A204.1 (cell line): Measurements from ENCODE around the gene FZD4.

Experiments used
- FAIRE-seq: peaks from 2 replicates; lab custom pipeline; 2012; peaks lifted over from hg19 to GRCh38; lab: Jason Lieb, UNC

Gene FZD4

DNA sequence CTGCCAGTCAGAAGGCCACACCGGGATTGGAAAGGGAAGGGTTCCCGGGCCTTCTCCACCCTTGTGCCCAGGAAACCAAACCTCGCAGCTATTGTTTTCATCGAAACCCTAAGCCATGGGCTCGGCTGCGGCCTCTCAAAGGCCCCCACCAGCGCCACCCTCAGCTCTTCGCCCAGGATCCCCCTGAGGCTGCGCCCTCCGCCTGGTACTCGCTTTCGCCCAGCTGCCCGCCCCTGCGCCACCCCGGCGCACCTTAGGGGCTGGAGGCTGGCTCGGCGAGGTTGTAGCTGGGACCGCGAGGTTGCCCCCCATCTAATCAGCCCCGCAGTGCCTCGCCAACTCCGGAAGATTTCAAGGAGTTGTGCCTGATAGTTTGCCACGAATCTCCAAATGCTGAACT, 49.0 kb downstream of the FZD4 start:
- no peak for FAIRE-seq

GRCh38 chr11:86905252-86905651, 49.9 kb downstream of the FZD4 start:
- FAIRE-seq = no peak

GRCh38 chr11:86904001-86904400, 51.2 kb downstream of the FZD4 start:
- no peak for FAIRE-seq

DNA sequence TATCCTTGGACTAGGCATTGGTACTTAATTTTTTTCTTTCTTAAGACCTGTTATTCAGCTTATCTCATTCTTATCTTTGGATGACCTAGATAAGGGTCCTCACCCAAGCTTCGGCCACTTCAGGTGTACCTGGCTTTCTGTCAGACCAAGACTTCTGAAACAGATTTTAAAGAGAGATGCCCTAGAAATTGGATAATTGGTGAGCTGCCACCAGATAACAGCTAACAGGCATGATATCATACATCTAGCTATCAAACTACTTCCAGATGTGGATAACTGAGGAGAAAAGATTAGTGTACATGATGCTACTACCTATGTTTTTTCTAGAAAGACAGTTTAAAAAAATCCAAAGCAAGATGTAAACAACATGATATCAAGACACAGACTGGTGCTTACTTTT, 52.9 kb downstream of the FZD4 start:
- FAIRE-seq = no peak

DNA sequence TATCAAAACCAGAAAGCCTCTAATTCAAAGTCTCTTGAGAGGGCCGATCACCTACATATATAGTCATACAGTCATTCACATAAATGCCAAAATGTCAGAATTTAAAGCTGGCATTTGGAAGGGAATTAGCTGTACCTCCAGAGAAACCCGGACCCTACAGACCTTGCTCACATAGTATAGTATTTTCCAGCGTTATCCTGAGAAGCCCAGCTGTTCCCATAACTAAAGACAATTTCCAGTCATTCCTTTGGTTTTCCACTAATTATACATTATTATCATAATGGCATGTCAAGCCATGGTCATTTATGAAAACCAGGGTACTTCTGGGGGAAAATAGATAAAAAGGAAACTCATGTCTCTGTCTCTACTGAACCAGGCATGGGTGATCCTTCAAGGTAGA, 53.6 kb downstream of the FZD4 start:
- no peak for FAIRE-seq

GRCh38 chr11:86900162-86900561, 55.0 kb downstream of the FZD4 start:
- no peak for FAIRE-seq

DNA sequence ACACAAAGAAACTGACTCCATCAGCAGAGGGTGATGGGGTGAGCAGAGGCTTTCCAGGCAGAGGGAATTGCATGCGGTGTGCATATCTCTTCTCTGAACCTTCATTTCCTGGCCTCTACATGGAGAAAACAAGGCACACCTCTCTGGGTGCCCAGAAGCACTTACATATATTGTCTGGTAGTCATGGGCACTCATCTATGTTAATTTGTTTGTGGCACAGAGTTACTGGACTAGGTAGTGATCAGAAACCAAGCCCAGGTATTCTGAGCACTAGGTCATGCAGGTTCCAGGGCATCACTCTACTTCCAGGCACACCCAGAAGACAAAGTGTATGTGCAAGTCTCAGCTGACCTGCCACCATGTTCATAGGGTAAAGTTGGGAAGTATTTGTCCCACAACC, 56.5 kb downstream of the FZD4 start:
- no peak for FAIRE-seq

DNA sequence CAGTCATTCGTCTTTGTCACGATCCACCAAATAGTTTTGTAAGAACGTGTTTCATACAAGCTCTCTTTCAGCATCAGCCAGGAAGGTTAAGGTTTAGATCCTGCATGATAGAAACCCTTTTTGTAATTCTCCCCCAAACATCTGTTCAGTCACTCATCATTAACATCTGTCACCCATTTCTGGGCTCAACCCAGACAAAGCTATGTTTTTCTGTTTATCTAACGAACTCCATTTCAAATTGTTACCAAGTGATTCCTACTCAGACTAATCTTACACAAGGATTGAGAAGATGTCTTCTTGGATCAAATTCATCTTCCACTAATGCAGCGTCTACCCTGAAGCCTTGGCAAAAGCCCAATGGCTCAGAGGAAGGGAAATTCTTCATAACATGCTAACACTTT, 58.8 kb downstream of the FZD4 start:
- no peak for FAIRE-seq
